CD14-positive monocyte (primary cell): Measurements from ENCODE around the gene POLK. TPM values are rescaled to one million over a fixed set of nuclear protein-coding genes. Genes with fewer than 3 reads are reported as not detected.
"Not testable (repeated sequence)": the region's sequence is repeated elsewhere in the genome, so short reads cannot be mapped to it uniquely, and the experiment has no call there.

Source experiments
- DNase-seq, 3 donors: peaks; one replicate each; pipeline ENCODE4 v3.0.0-alpha.2; 2011 to 2022
- H2AFZ ChIP-seq: 2 replicates; pipeline ENCODE4 v1.6.0; 2012; ENCODE audit warnings: mild to moderate bottlenecking, low read depth, low read length, inconsistent platforms; ENCODE audit not compliant: insufficient read depth, poor library complexity, severe bottlenecking
- H3K27ac ChIP-seq, 2 donors: 1 replicate in 1 of 2; 2 replicates in 1 of 2; pipeline ENCODE4 v1.5.1; 2012 to 2013; ENCODE audit warnings: low read length in 2 of 2, control low read depth in 1 of 2, inconsistent platforms in 1 of 2, low read depth in 1 of 2, mild to moderate bottlenecking in 1 of 2
- H3K27me3 ChIP-seq, 2 donors: one replicate each; pipeline versions ENCODE4 v1.6.0 to v1.6.1; 2011 to 2013; ENCODE audit warnings: low read length in 2 of 2; ENCODE audit not compliant: control insufficient read depth in 2 of 2, insufficient read depth in 2 of 2
- H3K36me3 ChIP-seq, 2 donors: replicated peaks in 1 of 2; 1 replicate in 1 of 2; 2 replicates in 1 of 2; pipeline versions ENCODE4 v1.5.1 to v1.6.1; 2012 to 2013; ENCODE audit warnings: low read length in 2 of 2, control low read depth in 1 of 2, inconsistent platforms in 1 of 2, mild to moderate bottlenecking in 1 of 2; ENCODE audit not compliant: insufficient read depth in 2 of 2, control insufficient read depth in 1 of 2
- H3K4me1 ChIP-seq, 2 donors: 1 replicate in 1 of 2; 2 replicates in 1 of 2; pipeline versions ENCODE4 v1.5.1 to v1.6.1; 2012 to 2013; ENCODE audit warnings: low read length in 2 of 2, control low read depth in 1 of 2, inconsistent platforms in 1 of 2, mild to moderate bottlenecking in 1 of 2, moderate library complexity in 1 of 2; ENCODE audit not compliant: insufficient read depth in 2 of 2, control insufficient read depth in 1 of 2
- H3K4me2 ChIP-seq: replicated peaks from 2 replicates; pipeline ENCODE3; 2012; ENCODE audit warnings: low read length, moderate library complexity, mild to moderate bottlenecking; ENCODE audit not compliant: poor library complexity, severe bottlenecking; ENCODE audit errors: extremely low read depth
- H3K4me3 ChIP-seq, 3 experiments: fragments of 200-600 bp in 1 of 3; sonication (generic) in 1 of 3; replicated peaks in 1 of 3; 1 replicate in 2 of 3; 2 replicates in 1 of 3; pipeline ENCODE4 v1.5.1; 2011 to 2013; ENCODE audit warnings: low read length in 3 of 3, mild to moderate bottlenecking in 3 of 3, control low read depth in 2 of 3, low read depth in 2 of 3, inconsistent platforms in 1 of 3, moderate library complexity in 1 of 3
- H3K79me2 ChIP-seq: 2 replicates; pipeline ENCODE4 v1.6.0; 2012; ENCODE audit warnings: mild to moderate bottlenecking, control low read depth, inconsistent platforms, low read length, moderate library complexity; ENCODE audit not compliant: insufficient read depth
- H3K9ac ChIP-seq: 2 replicates; pipeline ENCODE4 v1.6.0; 2017; ENCODE audit warnings: low read length, mild to moderate bottlenecking; ENCODE audit not compliant: insufficient read depth, poor library complexity, severe bottlenecking
- H3K9me3 ChIP-seq, 2 donors: replicated peaks in 1 of 2; 1 replicate in 1 of 2; 2 replicates in 1 of 2; pipeline versions ENCODE4 v1.5.1 to v1.6.1; 2012 to 2013; ENCODE audit warnings: low read length in 2 of 2, control low read depth in 1 of 2; ENCODE audit not compliant: control insufficient read depth in 1 of 2, insufficient read depth in 1 of 2
- H4K20me1 ChIP-seq: 2 replicates; pipeline ENCODE4 v1.6.0; 2012; ENCODE audit warnings: mild to moderate bottlenecking, low read length, control low read depth, moderate library complexity; ENCODE audit not compliant: insufficient read depth
- H3K27ac Mint-ChIP-seq, 7 donors: one replicate each; pipeline ENCODE4 v1.8.0; 2020; ENCODE audit warnings: mild to moderate bottlenecking in 7 of 7, mixed read lengths in 7 of 7, moderate library complexity in 6 of 7, inconsistent platforms in 2 of 7
- H3K27me3 Mint-ChIP-seq, 3 donors: one replicate each; pipeline ENCODE4 v1.8.0; 2021 to 2022; ENCODE audit warnings: low read depth in 3 of 3, mild to moderate bottlenecking in 3 of 3, mixed read lengths in 3 of 3, moderate library complexity in 3 of 3, inconsistent platforms in 1 of 3
- H3K36me3 Mint-ChIP-seq, 2 donors: one replicate each; pipeline ENCODE4 v1.8.0; 2020; ENCODE audit warnings: mixed read lengths in 2 of 2, inconsistent platforms in 1 of 2, mild to moderate bottlenecking in 1 of 2
- H3K4me1 Mint-ChIP-seq: one replicate; pipeline ENCODE4 v1.8.0; 2020; ENCODE audit warnings: mild to moderate bottlenecking, mixed read lengths
- H3K4me3 Mint-ChIP-seq, 2 donors: one replicate each; pipeline ENCODE4 v1.8.0; 2020; ENCODE audit warnings: mild to moderate bottlenecking in 2 of 2, mixed read lengths in 2 of 2, moderate library complexity in 1 of 2
- H3K9me3 Mint-ChIP-seq, 7 donors: one replicate each; pipeline ENCODE4 v1.8.0; 2020 to 2022; ENCODE audit warnings: mixed read lengths in 7 of 7, mild to moderate bottlenecking in 6 of 7, moderate library complexity in 6 of 7, inconsistent platforms in 2 of 7
- WGBS: methylation state at CpG from one replicate; pipeline ENCODE4 v1.1.5; 2013; ENCODE audit warnings: missing lambda C conversion rate; ENCODE audit not compliant: insufficient coverage; 5-methylcytosine and 5-hydroxymethylcytosine counted together
- intact Hi-C, 2 donors: fragments of 100-400 bp; cut with micrococcal nuclease; formaldehyde crosslinking; loops; one replicate each; pipeline versions ENCODE4 v1.15.0 to v1.15.1; 2023
- polyA plus RNA-seq, 3 donors: library from polyadenylated mRNA; depleted of rRNA in 1 of 3; unstranded in 2 of 3; stranded (reverse) in 1 of 3; fragments of 300-500 nt in 2 of 3; fragments of >200 nt in 1 of 3; fragmentation: Illumina TruSeq in 2 of 3; gene quantifications; 1 replicate in 2 of 3; 2 replicates in 1 of 3; pipeline ENCODE4 v1.2.3, GENCODE V29; 2012 to 2021
- TF ChIP-seq, protein P1 (sequence below): fragments of 200-600 bp; IDR thresholded peaks from one replicate; pipeline ENCODE4 v1.8.0; 2022; ENCODE audit warnings: antibody characterized with exemption, mild to moderate bottlenecking

Gene POLK
- polyA plus RNA-seq, 3 donors = 18.1 to 27.2 (median 22.3) TPM

DNA sequence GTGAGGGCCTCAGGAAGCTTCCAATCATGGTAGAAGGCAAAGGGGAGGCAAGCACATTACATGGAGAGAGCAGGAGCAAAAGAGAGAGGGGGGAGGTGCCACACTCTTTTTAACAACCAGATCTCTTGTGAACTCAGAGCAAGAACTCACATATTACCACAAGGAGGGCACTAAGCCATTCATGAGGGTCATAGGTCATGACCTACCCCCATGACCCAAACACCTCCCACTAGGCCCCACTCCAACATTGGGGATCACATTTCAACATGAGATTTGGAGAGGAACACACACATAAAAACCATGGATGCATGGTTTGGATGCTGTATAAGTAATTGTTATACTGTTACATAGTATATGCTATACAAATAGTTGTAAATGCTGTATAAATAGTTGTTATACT lies 17.5 kb downstream of the POLK start:
- Histone ChIP-seq H3K4me3 (no peak overlapping the region), H3K36me3 (no peaks in the 10 kb centered on the region), H3K9ac (no peak overlapping the region), H4K20me1 (peaks cover 8% of the 10 kb centered on the region), H3K27me3 (no peaks in the 10 kb centered on the region), H3K4me1 (peaks cover 27 to 35% of the 10 kb centered on the region in 2 donors), H3K79me2 (peaks cover 92% of the 10 kb centered on the region), H3K9me3 (no peaks in the 10 kb centered on the region), H2AFZ (no peak overlapping the region), H3K4me2 (no peak overlapping the region), H3K27ac (no peak overlapping the region)
- Mint-ChIP-seq H3K4me3 (no peak overlapping the region), H3K9me3 (peaks cover 0 to 5% (median 3%) of the 10 kb centered on the region in 7 donors), H3K36me3 (peaks cover 10 to 26% of the 10 kb centered on the region in 2 donors), H3K27ac (peak overlapping the region in 4 of 7 donors; percentile 16 to 58 (median 45)), H3K4me1 (peaks cover 34% of the 10 kb centered on the region), H3K27me3 (no peaks in the 10 kb centered on the region)
- DNase-seq = no peak
- TF ChIP-seq, protein P1, sequence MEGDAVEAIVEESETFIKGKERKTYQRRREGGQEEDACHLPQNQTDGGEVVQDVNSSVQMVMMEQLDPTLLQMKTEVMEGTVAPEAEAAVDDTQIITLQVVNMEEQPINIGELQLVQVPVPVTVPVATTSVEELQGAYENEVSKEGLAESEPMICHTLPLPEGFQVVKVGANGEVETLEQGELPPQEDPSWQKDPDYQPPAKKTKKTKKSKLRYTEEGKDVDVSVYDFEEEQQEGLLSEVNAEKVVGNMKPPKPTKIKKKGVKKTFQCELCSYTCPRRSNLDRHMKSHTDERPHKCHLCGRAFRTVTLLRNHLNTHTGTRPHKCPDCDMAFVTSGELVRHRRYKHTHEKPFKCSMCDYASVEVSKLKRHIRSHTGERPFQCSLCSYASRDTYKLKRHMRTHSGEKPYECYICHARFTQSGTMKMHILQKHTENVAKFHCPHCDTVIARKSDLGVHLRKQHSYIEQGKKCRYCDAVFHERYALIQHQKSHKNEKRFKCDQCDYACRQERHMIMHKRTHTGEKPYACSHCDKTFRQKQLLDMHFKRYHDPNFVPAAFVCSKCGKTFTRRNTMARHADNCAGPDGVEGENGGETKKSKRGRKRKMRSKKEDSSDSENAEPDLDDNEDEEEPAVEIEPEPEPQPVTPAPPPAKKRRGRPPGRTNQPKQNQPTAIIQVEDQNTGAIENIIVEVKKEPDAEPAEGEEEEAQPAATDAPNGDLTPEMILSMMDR = no peak
- intact Hi-C loops = no loop called here

DNA sequence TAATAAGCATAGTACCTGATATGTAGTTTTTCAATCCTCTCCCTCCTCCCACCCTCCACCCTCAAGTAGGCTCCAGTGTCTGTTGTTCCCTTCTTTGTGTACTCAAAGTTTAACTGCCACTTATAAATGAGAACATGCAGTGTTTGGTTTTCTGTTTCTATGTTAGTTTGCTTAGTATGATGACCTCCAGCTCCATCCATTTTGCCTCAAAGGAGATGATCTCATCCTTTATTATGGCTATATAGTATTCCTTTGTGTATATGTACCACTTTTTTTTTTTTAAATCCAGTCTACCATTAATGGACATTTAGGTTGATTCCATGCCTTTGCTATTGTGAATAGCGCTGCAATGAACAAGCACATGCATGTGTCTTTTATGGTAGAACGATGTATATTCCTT lies 20.5 kb downstream of the POLK start:
- H3K9me3 Mint-ChIP-seq = peaks cover 6 to 12% (median 9%) of the 10 kb centered on the region in 7 donors
- Histone ChIP-seq H3K4me1 (peaks cover 14 to 19% of the 10 kb centered on the region in 2 donors), H3K27ac (no peak overlapping the region), H3K36me3 (peaks cover 2 to 8% of the 10 kb centered on the region in 2 donors), H3K9me3 (no peaks in the 10 kb centered on the region), H2AFZ (no peak overlapping the region), H3K79me2 (peaks cover 100% of the 10 kb centered on the region), H3K4me2 (no peak overlapping the region), H3K27me3 (no peaks in the 10 kb centered on the region), H4K20me1 (peaks cover 35% of the 10 kb centered on the region), H3K9ac (no peak overlapping the region), H3K4me3 (no peak overlapping the region)
- WGBS = no CpG with 5 or more reads among the region's 2 CpGs
- H3K27ac Mint-ChIP-seq = no peak overlapping the region
- TF ChIP-seq, protein P1 = no peak
- no peak overlapping the region for H3K4me3 Mint-ChIP-seq
- H3K36me3 Mint-ChIP-seq = peaks cover 22 to 40% of the 10 kb centered on the region in 2 donors
- intact Hi-C loops = no loop called here
- H3K4me1 Mint-ChIP-seq = peaks cover 27% of the 10 kb centered on the region
- no peaks in the 10 kb centered on the region for H3K27me3 Mint-ChIP-seq
- no peak for DNase-seq

DNA sequence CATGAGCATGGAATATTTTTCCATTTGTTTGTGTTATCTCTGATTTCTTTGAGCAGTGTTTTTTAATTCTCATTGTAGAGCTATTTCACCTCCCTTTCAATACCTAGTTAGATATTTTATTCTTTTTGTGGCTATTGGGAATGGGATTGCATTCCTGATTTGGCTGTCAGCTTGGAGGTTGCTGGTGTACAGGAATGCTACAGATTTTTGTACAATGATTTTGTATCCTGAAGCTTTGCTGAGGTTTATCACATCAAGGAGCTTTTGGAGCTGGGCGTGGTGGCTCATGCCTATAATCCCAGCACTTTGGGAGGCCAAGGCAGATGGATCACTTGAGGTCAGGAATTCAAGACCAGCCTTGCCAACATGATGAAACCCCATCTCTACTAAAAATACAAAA lies 22.0 kb downstream of the POLK start:
- H2AFZ ChIP-seq, intact Hi-C loops, H3K9ac ChIP-seq, H3K27me3 ChIP-seq, H3K36me3 ChIP-seq, H3K4me3 Mint-ChIP-seq, H3K4me2 ChIP-seq, H3K4me3 ChIP-seq, H3K27me3 Mint-ChIP-seq, DNase-seq, H3K9me3 ChIP-seq, H3K27ac ChIP-seq, H3K27ac Mint-ChIP-seq: not testable (repeated sequence)
- Mint-ChIP-seq H3K9me3 (peaks cover 6 to 12% (median 9%) of the 10 kb centered on the region in 7 donors), H3K36me3 (peaks cover 22 to 37% of the 10 kb centered on the region in 2 donors), H3K4me1 (peaks cover 36% of the 10 kb centered on the region)
- WGBS = 100% methylated on average over 1 of the region's 1 CpG
- peaks cover 19 to 21% of the 10 kb centered on the region in 2 donors for H3K4me1 ChIP-seq
- H4K20me1 ChIP-seq = peaks cover 38% of the 10 kb centered on the region
- H3K79me2 ChIP-seq = peaks cover 98% of the 10 kb centered on the region
